ENCODE results near the gene UQCRH. TPM values are rescaled to one million over a fixed set of nuclear protein-coding genes. Genes with fewer than 3 reads are reported as not detected.

UQCRH gene
- total RNA-seq (415 TPM), polyA plus RNA-seq (ENCODE audit: insufficient read depth in 1 of 8, insufficient read length in 8 of 8, low replicate concordance in 1 of 8) (100 to 1,000 TPM; 288 to 407 (median 337) TPM)
- long read RNA-seq, donor 1, transcript UQCRH-205 (5 exons, 674 nt) = minor isoform, 7 of 100 reads
- long read RNA-seq, donor 1, transcript UQCRH-201 (4 exons, 604 nt) = major isoform, 84 of 100 reads
- long read RNA-seq, donor 1, partial matches to known transcripts = 0 of 100 reads
- long read RNA-seq, donor 1, other reads (novel, unspliced or antisense) = 6 of 100 reads
- long read RNA-seq, donor 2, transcript UQCRH-201 (4 exons, 604 nt) = major isoform, 32 of 35 reads
- long read RNA-seq, donor 2, partial matches to known transcripts = 0 of 35 reads
- long read RNA-seq, donor 2, other reads (novel, unspliced or antisense) = 0 of 35 reads
- long read RNA-seq, donor 3, transcript UQCRH-205 (5 exons, 674 nt) = minor isoform, 10 of 147 reads
- long read RNA-seq, donor 3, transcript UQCRH-201 (4 exons, 604 nt) = major isoform, 99 of 147 reads
- long read RNA-seq, donor 3, transcript UQCRH-202 (2 exons, 621 nt) = minor isoform, 7 of 147 reads
- long read RNA-seq, donor 3, partial matches to known transcripts = 0 of 147 reads
- long read RNA-seq, donor 3, other reads (novel, unspliced or antisense) = 30 of 147 reads
- long read RNA-seq, donor 4, transcript UQCRH-205 (5 exons, 674 nt) = minor isoform, 9 of 190 reads
- long read RNA-seq, donor 4, transcript UQCRH-201 (4 exons, 604 nt) = major isoform, 147 of 190 reads
- long read RNA-seq, donor 4, transcript UQCRH-202 (2 exons, 621 nt) = minor isoform, 8 of 190 reads
- long read RNA-seq, donor 4, partial matches to known transcripts = 6 of 190 reads
- long read RNA-seq, donor 4, other reads (novel, unspliced or antisense) = 19 of 190 reads
- long read RNA-seq, donor 5, transcript UQCRH-202 (2 exons, 621 nt) = minor isoform, 20 of 559 reads
- long read RNA-seq, donor 5, transcript UQCRH-205 (5 exons, 674 nt) = minor isoform, 32 of 559 reads
- long read RNA-seq, donor 5, transcript UQCRH-201 (4 exons, 604 nt) = major isoform, 406 of 559 reads
- long read RNA-seq, donor 5, partial matches to known transcripts = 25 of 559 reads
- long read RNA-seq, donor 5, other reads (novel, unspliced or antisense) = 75 of 559 reads
- long read RNA-seq, donor 6, transcript UQCRH-202 (2 exons, 621 nt) = minor isoform, 30 of 567 reads
- long read RNA-seq, donor 6, transcript UQCRH-201 (4 exons, 604 nt) = major isoform, 414 of 567 reads
- long read RNA-seq, donor 6, transcript UQCRH-205 (5 exons, 674 nt) = minor isoform, 22 of 567 reads
- long read RNA-seq, donor 6, partial matches to known transcripts = 38 of 567 reads
- long read RNA-seq, donor 6, other reads (novel, unspliced or antisense) = 60 of 567 reads
- long read RNA-seq, donor 7, transcript UQCRH-205 (5 exons, 674 nt) = minor isoform, 22 of 441 reads
- long read RNA-seq, donor 7, transcript UQCRH-202 (2 exons, 621 nt) = minor isoform, 15 of 441 reads
- long read RNA-seq, donor 7, transcript UQCRH-201 (4 exons, 604 nt) = major isoform, 331 of 441 reads
- long read RNA-seq, donor 7, partial matches to known transcripts = 23 of 441 reads
- long read RNA-seq, donor 7, other reads (novel, unspliced or antisense) = 49 of 441 reads
- long read RNA-seq, donor 8, transcript UQCRH-205 (5 exons, 674 nt) = minor isoform, 11 of 275 reads
- long read RNA-seq, donor 8, transcript UQCRH-202 (2 exons, 621 nt) = minor isoform, 13 of 275 reads
- long read RNA-seq, donor 8, transcript UQCRH-201 (4 exons, 604 nt) = major isoform, 217 of 275 reads
- long read RNA-seq, donor 8, partial matches to known transcripts = 6 of 275 reads
- long read RNA-seq, donor 8, other reads (novel, unspliced or antisense) = 28 of 275 reads
- long read RNA-seq, donor 9, transcript UQCRH-205 (5 exons, 674 nt) = minor isoform, 8 of 278 reads
- long read RNA-seq, donor 9, transcript UQCRH-201 (4 exons, 604 nt) = major isoform, 205 of 278 reads
- long read RNA-seq, donor 9, transcript UQCRH-202 (2 exons, 621 nt) = minor isoform, 8 of 278 reads
- long read RNA-seq, donor 9, partial matches to known transcripts = 12 of 278 reads
- long read RNA-seq, donor 9, other reads (novel, unspliced or antisense) = 43 of 278 reads
- long read RNA-seq, donor 10, transcript UQCRH-201 (4 exons, 604 nt) = major isoform, 399 of 506 reads
- long read RNA-seq, donor 10, transcript UQCRH-205 (5 exons, 674 nt) = minor isoform, 13 of 506 reads
- long read RNA-seq, donor 10, transcript UQCRH-202 (2 exons, 621 nt) = minor isoform, 17 of 506 reads
- long read RNA-seq, donor 10, partial matches to known transcripts = 5 of 506 reads
- long read RNA-seq, donor 10, other reads (novel, unspliced or antisense) = 70 of 506 reads
- long read RNA-seq, donor 11, transcript UQCRH-201 (4 exons, 604 nt) = major isoform, 233 of 302 reads
- long read RNA-seq, donor 11, transcript UQCRH-202 (2 exons, 621 nt) = minor isoform, 7 of 302 reads
- long read RNA-seq, donor 11, transcript UQCRH-205 (5 exons, 674 nt) = minor isoform, 26 of 302 reads
- long read RNA-seq, donor 11, partial matches to known transcripts = 8 of 302 reads
- long read RNA-seq, donor 11, other reads (novel, unspliced or antisense) = 26 of 302 reads

DNA sequence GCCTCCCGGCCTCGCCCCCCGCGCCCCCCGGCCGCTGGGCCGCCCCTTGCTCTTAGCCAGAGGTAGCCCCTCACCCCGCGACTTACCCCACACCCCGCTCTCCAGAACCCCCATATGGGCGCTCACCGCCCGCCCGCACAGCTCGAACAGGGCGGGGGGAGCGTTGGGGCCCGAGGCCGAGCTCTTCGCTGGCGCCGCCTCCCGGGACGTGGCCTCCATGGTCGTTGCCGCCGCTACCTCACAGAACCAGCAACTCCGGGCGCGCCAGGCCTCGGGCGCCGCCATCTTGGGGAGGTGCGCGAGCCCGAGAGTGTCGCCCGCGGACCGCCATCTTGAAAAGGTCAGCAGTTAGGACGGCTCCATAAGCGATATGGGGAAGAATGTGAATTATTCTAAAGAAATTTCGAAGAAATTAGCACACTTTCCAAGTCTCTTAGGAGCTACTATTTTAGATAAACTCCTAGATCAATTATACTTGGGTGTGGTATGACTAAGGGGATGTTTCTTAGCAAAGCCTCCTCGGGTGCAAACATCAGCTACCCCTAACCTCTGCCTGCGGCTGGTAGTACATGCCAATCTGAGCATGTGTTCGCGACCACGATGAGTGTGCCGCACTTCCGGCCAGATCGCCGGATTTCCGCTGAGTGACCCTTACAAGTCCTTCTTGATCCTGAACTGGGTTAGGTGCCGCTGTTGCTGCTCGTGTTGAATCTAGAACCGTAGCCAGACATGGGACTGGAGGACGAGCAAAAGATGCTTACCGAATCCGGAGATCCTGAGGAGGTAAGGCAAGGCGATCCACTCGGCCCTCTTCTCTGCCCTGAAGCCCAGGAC, at the start of gene UQCRH, which contains the start of gene LRRC41:
Gene UQCRH (plus strand): TSS at position 661 of the 834 bp plus-strand sequence. CDS start 69 bp downstream, at position 730.
Gene LRRC41 (minus strand): TSS at position 579 of the 834 bp plus-strand sequence. CDS start 294 bp downstream, at position 285.
- WGBS (ENCODE audit: insufficient coverage) = under 1% methylated on average over 38 of the region's 61 CpGs
- H3K4me1 ChIP-seq (ENCODE audit: control insufficient read depth, insufficient read depth, low read length) = peaks cover 27% of the 10 kb centered on the region
- H3K27ac ChIP-seq (ENCODE audit: low read length) = peak within 1 kb of the TSS; percentile 99
- no peaks in the 10 kb centered on the region for H3K9me3 ChIP-seq (replicated peaks; ENCODE audit: control insufficient read depth, low read depth, low read length)
- H3K4me3 ChIP-seq (ENCODE audit: low read length) = peak within 1 kb of the TSS; percentile 95
- DNase-seq = peak; percentile 98
- H3K36me3 ChIP-seq (ENCODE audit: control insufficient read depth, insufficient read depth, low read length) = peaks cover 6% of the 10 kb centered on the region
- no peaks in the 10 kb centered on the region for H3K27me3 ChIP-seq (ENCODE audit: control insufficient read depth, insufficient read depth, low read length)

DNA sequence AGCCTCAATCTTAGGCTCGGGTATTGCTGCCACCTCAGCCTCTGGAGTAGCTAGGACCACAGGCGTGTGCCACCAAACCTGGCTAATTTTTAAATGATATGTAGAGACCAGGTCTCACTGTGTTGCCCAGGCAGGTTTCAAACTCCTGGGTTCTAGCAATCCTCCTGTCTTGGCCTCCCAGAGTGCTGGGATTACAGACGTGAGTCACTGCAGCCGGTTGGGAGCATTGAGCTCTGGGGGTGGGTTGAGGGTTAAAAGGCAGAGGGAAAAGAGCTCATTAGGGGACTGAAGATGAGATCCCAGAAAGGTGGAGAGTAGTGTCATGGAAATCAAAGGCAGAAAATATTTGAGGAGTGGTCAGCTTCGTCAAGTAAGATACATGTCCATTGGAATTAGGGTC, 48.8 kb upstream of the UQCRH start:
- Histone ChIP-seq H3K27ac (ENCODE audit: low read length) (no peak overlapping the region), H3K4me3 (ENCODE audit: low read length) (no peak overlapping the region), H3K36me3 (ENCODE audit: control insufficient read depth, insufficient read depth, low read length) (peaks cover 26% of the 10 kb centered on the region), H3K27me3 (ENCODE audit: control insufficient read depth, insufficient read depth, low read length) (no peaks in the 10 kb centered on the region), H3K4me1 (ENCODE audit: control insufficient read depth, insufficient read depth, low read length) (no peaks in the 10 kb centered on the region), H3K9me3 (replicated peaks; ENCODE audit: control insufficient read depth, low read depth, low read length) (no peaks in the 10 kb centered on the region)
- 94% methylated on average over 5 of the region's 5 CpGs for WGBS (ENCODE audit: insufficient coverage)
- no peak for DNase-seq

DNA sequence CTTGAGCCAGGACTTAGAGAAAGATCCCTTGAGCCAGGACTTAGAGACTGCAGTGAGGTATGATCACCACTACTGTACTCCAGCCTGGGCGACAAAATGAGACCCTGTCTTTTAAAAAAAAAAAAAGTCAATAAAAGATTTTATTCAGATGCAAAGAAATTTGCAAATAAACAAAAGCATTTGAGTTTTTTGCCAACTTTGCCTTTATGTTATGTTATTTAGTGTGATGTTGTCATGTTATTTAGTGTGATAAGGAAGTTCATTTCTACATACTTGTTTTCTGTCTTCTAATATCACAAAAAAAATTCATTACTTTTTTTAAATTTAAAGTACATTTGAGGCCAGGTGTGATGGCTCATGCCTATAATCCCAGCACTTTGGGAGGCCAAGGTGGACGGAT, 47.0 kb upstream of the UQCRH start:
- Histone ChIP-seq H3K9me3 (replicated peaks; ENCODE audit: control insufficient read depth, low read depth, low read length) (no peaks in the 10 kb centered on the region), H3K4me3 (ENCODE audit: low read length) (no peak overlapping the region), H3K36me3 (ENCODE audit: control insufficient read depth, insufficient read depth, low read length) (peaks cover 35% of the 10 kb centered on the region), H3K4me1 (ENCODE audit: control insufficient read depth, insufficient read depth, low read length) (no peaks in the 10 kb centered on the region), H3K27ac (ENCODE audit: low read length) (no peak overlapping the region), H3K27me3 (ENCODE audit: control insufficient read depth, insufficient read depth, low read length) (no peaks in the 10 kb centered on the region)
- no peak for DNase-seq
- no CpG with 5 or more reads among the region's 2 CpGs for WGBS (ENCODE audit: insufficient coverage)

DNA sequence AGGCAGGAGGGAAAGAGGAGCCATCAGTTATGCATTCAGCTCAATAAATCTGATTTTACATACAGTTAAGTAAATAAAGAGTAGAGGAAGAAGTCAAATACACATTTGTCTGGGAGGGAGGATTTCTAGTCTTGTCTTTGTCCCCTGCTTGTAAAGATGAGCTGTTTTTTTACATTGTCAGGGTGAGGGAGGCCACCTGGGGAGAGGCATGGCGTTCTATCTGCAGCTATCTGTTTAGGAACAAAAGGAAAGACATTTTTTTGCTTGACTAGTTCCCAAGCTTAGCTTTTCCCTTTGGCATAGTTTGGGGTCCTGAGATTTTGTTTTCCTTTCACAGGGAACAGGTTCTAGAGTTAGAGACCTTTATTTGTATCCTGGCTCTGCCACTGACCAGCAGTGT, 41.0 kb upstream of the UQCRH start:
- WGBS (ENCODE audit: insufficient coverage) = 80% methylated on average over 1 of the region's 1 CpG
- Histone ChIP-seq H3K27ac (ENCODE audit: low read length) (no peak overlapping the region), H3K9me3 (replicated peaks; ENCODE audit: control insufficient read depth, low read depth, low read length) (no peaks in the 10 kb centered on the region), H3K4me1 (ENCODE audit: control insufficient read depth, insufficient read depth, low read length) (no peaks in the 10 kb centered on the region), H3K4me3 (ENCODE audit: low read length) (no peak overlapping the region), H3K27me3 (ENCODE audit: control insufficient read depth, insufficient read depth, low read length) (no peaks in the 10 kb centered on the region), H3K36me3 (ENCODE audit: control insufficient read depth, insufficient read depth, low read length) (peaks cover 52% of the 10 kb centered on the region)
- no peak for DNase-seq

DNA sequence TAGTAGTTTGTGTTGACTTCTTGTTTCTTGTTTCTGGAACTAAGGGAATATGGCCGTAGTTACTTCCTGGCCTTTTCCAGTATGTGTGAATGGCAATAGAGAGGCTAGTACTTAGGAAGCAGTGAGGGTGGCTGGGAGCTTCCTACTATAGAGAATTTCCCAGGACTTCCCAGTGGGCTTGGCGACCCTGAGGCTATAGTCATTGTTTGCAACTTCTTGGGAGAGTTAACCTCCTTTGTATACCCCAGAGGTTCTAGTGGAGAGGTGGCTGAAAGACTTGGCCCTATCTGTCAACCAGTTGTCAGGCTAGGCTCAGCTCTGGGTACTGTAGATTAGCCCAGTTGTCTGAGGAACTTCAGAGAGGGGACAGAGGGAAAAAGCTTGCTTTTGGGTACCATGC, 40.4 kb upstream of the UQCRH start:
- H3K4me1 ChIP-seq (ENCODE audit: control insufficient read depth, insufficient read depth, low read length) = no peaks in the 10 kb centered on the region
- WGBS (ENCODE audit: insufficient coverage) = no CpG with 5 or more reads among the region's 2 CpGs
- peaks cover 55% of the 10 kb centered on the region for H3K36me3 ChIP-seq (ENCODE audit: control insufficient read depth, insufficient read depth, low read length)
- H3K4me3 ChIP-seq (ENCODE audit: low read length) = no peak overlapping the region
- no peak overlapping the region for H3K27ac ChIP-seq (ENCODE audit: low read length)
- no peak for DNase-seq
- H3K9me3 ChIP-seq (replicated peaks; ENCODE audit: control insufficient read depth, low read depth, low read length) = no peaks in the 10 kb centered on the region
- no peaks in the 10 kb centered on the region for H3K27me3 ChIP-seq (ENCODE audit: control insufficient read depth, insufficient read depth, low read length)

DNA sequence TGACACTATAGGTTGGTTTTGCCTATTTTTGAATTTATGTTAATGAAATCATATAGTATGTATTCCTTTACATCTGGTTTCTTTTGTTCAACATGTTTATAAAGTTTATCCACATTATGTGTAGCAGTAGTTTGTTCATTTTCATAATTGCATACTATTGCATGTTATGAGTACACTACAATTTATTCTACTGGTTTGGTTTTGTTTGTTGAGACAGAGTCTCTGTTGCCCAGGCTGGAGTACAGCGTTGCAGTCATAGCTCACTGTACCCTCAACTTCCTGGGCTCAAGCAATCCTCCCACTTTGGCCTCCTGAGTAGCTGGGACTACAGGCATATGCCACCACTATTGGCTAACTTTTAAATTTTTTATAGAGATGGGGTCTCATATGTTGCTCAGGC, 34.9 kb upstream of the UQCRH start:
- H3K27ac ChIP-seq (ENCODE audit: low read length) = no peak overlapping the region
- WGBS (ENCODE audit: insufficient coverage) = no CpG with 5 or more reads among the region's 1 CpG
- no peaks in the 10 kb centered on the region for H3K4me1 ChIP-seq (ENCODE audit: control insufficient read depth, insufficient read depth, low read length)
- H3K36me3 ChIP-seq (ENCODE audit: control insufficient read depth, insufficient read depth, low read length) = peaks cover 50% of the 10 kb centered on the region
- no peaks in the 10 kb centered on the region for H3K9me3 ChIP-seq (replicated peaks; ENCODE audit: control insufficient read depth, low read depth, low read length)
- no peaks in the 10 kb centered on the region for H3K27me3 ChIP-seq (ENCODE audit: control insufficient read depth, insufficient read depth, low read length)
- H3K4me3 ChIP-seq (ENCODE audit: low read length) = no peak overlapping the region
- no peak for DNase-seq

DNA sequence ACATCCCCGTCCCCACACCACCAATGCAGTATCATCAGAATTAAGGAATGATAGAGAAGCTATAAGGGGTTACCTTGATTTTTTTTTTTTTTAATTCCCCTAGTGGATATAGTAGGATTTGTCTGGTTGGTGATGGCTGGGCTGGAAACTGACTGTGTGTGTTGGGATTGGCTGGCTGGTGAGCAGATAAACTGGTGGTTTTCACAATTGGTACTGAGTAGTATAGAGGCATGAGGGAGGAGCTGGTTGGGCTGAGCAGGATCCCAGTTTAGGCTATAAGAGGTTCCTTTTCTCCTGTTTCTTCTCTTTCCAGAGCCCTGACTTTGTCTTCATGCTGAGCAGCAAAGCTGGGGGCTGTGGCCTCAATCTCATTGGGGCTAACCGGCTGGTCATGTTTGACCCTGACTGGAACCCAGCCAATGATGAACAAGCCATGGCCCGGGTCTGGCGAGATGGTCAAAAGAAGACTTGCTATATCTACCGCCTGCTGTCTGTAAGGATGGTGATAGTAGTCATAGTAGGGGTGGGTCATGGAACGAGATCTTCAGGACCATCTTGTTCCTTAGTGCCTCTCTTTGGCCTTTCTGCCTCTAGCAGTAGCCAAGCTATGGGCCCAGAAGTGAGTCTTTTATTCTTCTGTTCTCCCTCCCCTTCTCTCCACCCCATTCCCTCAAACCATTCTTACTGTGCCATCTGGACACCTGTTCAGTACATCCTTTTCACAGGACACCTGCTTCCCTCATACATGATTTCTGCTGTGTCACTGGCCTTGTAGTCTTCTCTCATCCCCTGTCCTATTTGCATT, 29.1 kb upstream of the UQCRH start:
- Histone ChIP-seq H3K4me3 (ENCODE audit: low read length) (no peak overlapping the region), H3K9me3 (replicated peaks; ENCODE audit: control insufficient read depth, low read depth, low read length) (no peaks in the 10 kb centered on the region), H3K27me3 (ENCODE audit: control insufficient read depth, insufficient read depth, low read length) (no peaks in the 10 kb centered on the region), H3K4me1 (ENCODE audit: control insufficient read depth, insufficient read depth, low read length) (no peaks in the 10 kb centered on the region), H3K27ac (ENCODE audit: low read length) (no peak overlapping the region), H3K36me3 (ENCODE audit: control insufficient read depth, insufficient read depth, low read length) (peaks cover 47% of the 10 kb centered on the region)
- 100% methylated on average over 4 of the region's 6 CpGs for WGBS (ENCODE audit: insufficient coverage)
- DNase-seq = no peak

Data from muscle of leg (tissue), 16 donors.